Naive thymus-derived CD4-positive, alpha-beta T cell (primary cell): Measurements from ENCODE around the gene SLC25A15. TPM values are rescaled to one million over a fixed set of nuclear protein-coding genes. Genes with fewer than 3 reads are reported as not detected.

ENCODE experiments used
- microRNA-seq: library from miRNA; unstranded; fragments of <30 nt; microRNA quantifications from one replicate; pipeline ENCODE4 v1.2.0, GENCODE V29; 2022; ENCODE audit warnings: borderline microRNAs expressed
- polyA plus RNA-seq, 2 donors: library from polyadenylated mRNA; unstranded; fragments of 300-500 nt; fragmentation: Illumina TruSeq; gene quantifications; one replicate each; pipeline ENCODE4 v1.2.3, GENCODE V29; 2021
- total RNA-seq, 6 experiments: library from RNA in 5 of 6; stranded (reverse) in 5 of 6; gene quantifications; 1 replicate in 5 of 6; 2 replicates in 1 of 6; pipeline ENCODE4 v1.2.3 and lab custom pipeline; 2021 to 2026

The SLC25A15 gene
- total and polyA plus RNA-seq, 7 experiments from 2014 or later, result 4.3 to 11.8 (median 9.4) TPM

Small RNAs within 50 kb of the gene (microRNA-seq; reads per million reads assigned to microRNA genes)
- gene MIR621, result not detected

Other genes starting within 250 kb of the SLC25A15 start
- gene FOXO1, start 123.0 kb upstream of the SLC25A15 start, total RNA-seq, result 10 to 100 TPM; 36.4 to 97.6 (median 93.7) TPM
- gene FOXO1, start 123.0 kb upstream of the SLC25A15 start, polyA plus RNA-seq, result 10 to 100 TPM; 66.3 to 71.9 TPM
- 10 to 100 TPM; 15.8 to 39.9 (median 34.7) TPM for gene MRPS31, start 18.4 kb upstream of the SLC25A15 start, total RNA-seq
- 10 to 100 TPM; 49.9 to 63.1 TPM for gene MRPS31, start 18.4 kb upstream of the SLC25A15 start, polyA plus RNA-seq
- gene ELF1, start 229.7 kb downstream of the SLC25A15 start, total RNA-seq, result 100 to 1,000 TPM; 117 to 193 (median 180) TPM
- gene ELF1, start 229.7 kb downstream of the SLC25A15 start, polyA plus RNA-seq, result 100 to 1,000 TPM; 134 to 142 TPM